RPMI7951 (cell line): ENCODE results near the gene PREP. TPM values are rescaled to one million over a fixed set of nuclear protein-coding genes. Genes with fewer than 3 reads are reported as not detected.

ENCODE experiments used
- DNase-seq: peaks from one replicate; pipeline ENCODE4 v3.0.0-alpha.2; 2012; ENCODE audit warnings: low read depth
- total RNA-seq: library from RNA; depleted of rRNA; stranded (reverse); fragments of >200 nt; shearing (Covaris generic); gene quantifications from 2 replicates; pipeline ENCODE4 v1.2.3, GENCODE V29; 2014

The PREP gene
- total RNA-seq, 1 experiment from 2014 or later, result 26.1 TPM

GRCh38 chr6:105308840-105309239 is 94.0 kb downstream of the PREP start:
- DNase-seq, result no peak

- DNase-seq, result no peak
Measured at GRCh38 chr6:105305521-105305920, 97.4 kb downstream of the PREP start.

GRCh38 chr6:105304825-105305224 is 98.1 kb downstream of the PREP start:
- no peak for DNase-seq

GRCh38 chr6:105304366-105304765 is 98.5 kb downstream of the PREP start:
- no peak for DNase-seq

GRCh38 chr6:105302617-105303128 is 100.2 kb downstream of the PREP start:
- no peak for DNase-seq

GRCh38 chr6:105301756-105302616 is 100.9 kb downstream of the PREP start:
- no peak for DNase-seq

GRCh38 chr6:105301072-105301503 is 101.8 kb downstream of the PREP start:
- DNase-seq, result no peak

- peak; percentile 2 for DNase-seq
Measured at GRCh38 chr6:105300090-105300489, 102.8 kb downstream of the PREP start.

- no peak for DNase-seq
Measured at GRCh38 chr6:105294129-105294528, 108.8 kb downstream of the PREP start.

GRCh38 chr6:105292689-105293339 is 110.1 kb downstream of the PREP start:
- no peak for DNase-seq

GRCh38 chr6:105291525-105291924 is 111.4 kb downstream of the PREP start:
- no peak for DNase-seq

- no peak for DNase-seq
Measured at GRCh38 chr6:105282631-105283585, 120.0 kb downstream of the PREP start.

- no peak for DNase-seq
Measured at GRCh38 chr6:105280033-105280432, 122.8 kb downstream of the PREP start.

- DNase-seq, result no peak
Measured at GRCh38 chr6:105279463-105279862, 123.4 kb downstream of the PREP start.

GRCh38 chr6:105278813-105279212 is 124.1 kb downstream of the PREP start:
- no peak for DNase-seq

GRCh38 chr6:105278035-105278434 is 124.8 kb downstream of the PREP start:
- DNase-seq, result no peak

- DNase-seq, result no peak
Measured at GRCh38 chr6:105276374-105276773, 126.5 kb downstream of the PREP start.

- DNase-seq, result no peak
Measured at GRCh38 chr6:105275542-105275941, 127.3 kb downstream of the PREP start.

GRCh38 chr6:105274678-105275077 is 128.2 kb downstream of the PREP start:
- no peak for DNase-seq

GRCh38 chr6:105273589-105273988 is 129.3 kb downstream of the PREP start:
- no peak for DNase-seq

GRCh38 chr6:105272786-105273185 is 130.1 kb downstream of the PREP start:
- peak; percentile 14 for DNase-seq

GRCh38 chr6:105270511-105270910 is 132.4 kb downstream of the PREP start:
- DNase-seq, result peak; percentile 30
